ENCODE measurements around the gene ANK3.

ANK3 gene

GRCh38 chr10:59995862-59996261 lies 393.8 kb downstream of the ANK3 start:
- TF ChIP-seq SIN3A (IDR thresholded peaks at IDR 0.05; ENCODE audit: borderline replicate concordance, insufficient read depth, low read length) (no peak), POLR2AphosphoS5 (IDR thresholded peaks at IDR 0.05; ENCODE audit: low read depth, low read length) (no peak), FOXP2 (optimal IDR thresholded peaks at IDR 0.05; ENCODE audit: borderline replicate concordance, extremely low read depth, extremely low read length, insufficient read depth) (no peak), TAF1 (IDR thresholded peaks at IDR 0.05; ENCODE audit: borderline replicate concordance, insufficient read depth, low read length) (no peak)
- TF ChIP-seq, protein P1, sequence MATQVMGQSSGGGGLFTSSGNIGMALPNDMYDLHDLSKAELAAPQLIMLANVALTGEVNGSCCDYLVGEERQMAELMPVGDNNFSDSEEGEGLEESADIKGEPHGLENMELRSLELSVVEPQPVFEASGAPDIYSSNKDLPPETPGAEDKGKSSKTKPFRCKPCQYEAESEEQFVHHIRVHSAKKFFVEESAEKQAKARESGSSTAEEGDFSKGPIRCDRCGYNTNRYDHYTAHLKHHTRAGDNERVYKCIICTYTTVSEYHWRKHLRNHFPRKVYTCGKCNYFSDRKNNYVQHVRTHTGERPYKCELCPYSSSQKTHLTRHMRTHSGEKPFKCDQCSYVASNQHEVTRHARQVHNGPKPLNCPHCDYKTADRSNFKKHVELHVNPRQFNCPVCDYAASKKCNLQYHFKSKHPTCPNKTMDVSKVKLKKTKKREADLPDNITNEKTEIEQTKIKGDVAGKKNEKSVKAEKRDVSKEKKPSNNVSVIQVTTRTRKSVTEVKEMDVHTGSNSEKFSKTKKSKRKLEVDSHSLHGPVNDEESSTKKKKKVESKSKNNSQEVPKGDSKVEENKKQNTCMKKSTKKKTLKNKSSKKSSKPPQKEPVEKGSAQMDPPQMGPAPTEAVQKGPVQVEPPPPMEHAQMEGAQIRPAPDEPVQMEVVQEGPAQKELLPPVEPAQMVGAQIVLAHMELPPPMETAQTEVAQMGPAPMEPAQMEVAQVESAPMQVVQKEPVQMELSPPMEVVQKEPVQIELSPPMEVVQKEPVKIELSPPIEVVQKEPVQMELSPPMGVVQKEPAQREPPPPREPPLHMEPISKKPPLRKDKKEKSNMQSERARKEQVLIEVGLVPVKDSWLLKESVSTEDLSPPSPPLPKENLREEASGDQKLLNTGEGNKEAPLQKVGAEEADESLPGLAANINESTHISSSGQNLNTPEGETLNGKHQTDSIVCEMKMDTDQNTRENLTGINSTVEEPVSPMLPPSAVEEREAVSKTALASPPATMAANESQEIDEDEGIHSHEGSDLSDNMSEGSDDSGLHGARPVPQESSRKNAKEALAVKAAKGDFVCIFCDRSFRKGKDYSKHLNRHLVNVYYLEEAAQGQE (IDR thresholded peaks at IDR 0.05; ENCODE audit: insufficient read depth in 1 of 2, low read depth in 2 of 2, low read length in 2 of 2), result no peak

- no peak for TF ChIP-seq POLR2AphosphoS5 (IDR thresholded peaks at IDR 0.05; ENCODE audit: low read depth, low read length)
- TF ChIP-seq, protein P1 (IDR thresholded peaks at IDR 0.05; ENCODE audit: insufficient read depth in 1 of 2, low read depth in 2 of 2, low read length in 2 of 2), result no peak
- no peak for TF ChIP-seq SIN3A (IDR thresholded peaks at IDR 0.05; ENCODE audit: borderline replicate concordance, insufficient read depth, low read length)
- TF ChIP-seq FOXP2 (optimal IDR thresholded peaks at IDR 0.05; ENCODE audit: borderline replicate concordance, extremely low read depth, extremely low read length, insufficient read depth), result no peak
- no peak for TF ChIP-seq TAF1 (IDR thresholded peaks at IDR 0.05; ENCODE audit: borderline replicate concordance, insufficient read depth, low read length)
Observed at GRCh38 chr10:59993931-59994330, 395.7 kb downstream of the ANK3 start.

- TF ChIP-seq FOXP2 (optimal IDR thresholded peaks at IDR 0.05; ENCODE audit: borderline replicate concordance, extremely low read depth, extremely low read length, insufficient read depth), result no peak
- TF ChIP-seq, protein P1 (IDR thresholded peaks at IDR 0.05; ENCODE audit: insufficient read depth in 1 of 2, low read depth in 2 of 2, low read length in 2 of 2), result no peak
- no peak for TF ChIP-seq SIN3A (IDR thresholded peaks at IDR 0.05; ENCODE audit: borderline replicate concordance, insufficient read depth, low read length)
- TF ChIP-seq POLR2AphosphoS5 (IDR thresholded peaks at IDR 0.05; ENCODE audit: low read depth, low read length), result no peak
- TF ChIP-seq TAF1 (IDR thresholded peaks at IDR 0.05; ENCODE audit: borderline replicate concordance, insufficient read depth, low read length), result no peak
Observed at GRCh38 chr10:59991661-59992060, 398.0 kb downstream of the ANK3 start.

GRCh38 chr10:59991117-59991516 lies 398.6 kb downstream of the ANK3 start:
- TF ChIP-seq SIN3A (IDR thresholded peaks at IDR 0.05; ENCODE audit: borderline replicate concordance, insufficient read depth, low read length) (no peak), FOXP2 (optimal IDR thresholded peaks at IDR 0.05; ENCODE audit: borderline replicate concordance, extremely low read depth, extremely low read length, insufficient read depth) (no peak), POLR2AphosphoS5 (IDR thresholded peaks at IDR 0.05; ENCODE audit: low read depth, low read length) (no peak), TAF1 (IDR thresholded peaks at IDR 0.05; ENCODE audit: borderline replicate concordance, insufficient read depth, low read length) (no peak)
- TF ChIP-seq, protein P1 (IDR thresholded peaks at IDR 0.05; ENCODE audit: insufficient read depth in 1 of 2, low read depth in 2 of 2, low read length in 2 of 2), result no peak

DNA sequence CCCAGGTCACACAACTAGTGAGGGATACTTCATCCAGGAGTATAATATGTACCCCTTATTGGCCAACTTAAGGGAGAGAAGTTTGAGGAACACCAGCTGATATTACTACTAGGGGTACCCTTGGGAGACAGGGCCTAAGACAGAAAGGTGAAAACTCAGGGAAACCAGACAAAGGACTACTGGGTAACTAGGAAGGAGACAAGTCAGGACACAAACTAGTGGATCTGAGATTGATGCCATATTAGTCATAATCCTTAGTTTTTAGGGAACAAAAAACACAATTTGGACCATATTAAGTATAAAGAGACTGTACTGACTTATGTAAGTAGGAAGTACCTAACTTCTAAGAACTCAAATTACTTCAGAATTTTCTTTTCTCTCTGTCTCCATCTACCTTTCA lies 404.0 kb downstream of the ANK3 start:
- no peak for TF ChIP-seq TAF1 (IDR thresholded peaks at IDR 0.05; ENCODE audit: borderline replicate concordance, insufficient read depth, low read length)
- TF ChIP-seq, protein P1 (IDR thresholded peaks at IDR 0.05; ENCODE audit: insufficient read depth in 1 of 2, low read depth in 2 of 2, low read length in 2 of 2), result no peak
